Retinal pigment epithelial cell (primary cell): Measurements from ENCODE around the gene SPATA7.
A peak's percentile ranks its signal among the peaks of the same experiment; 100 is the strongest.

ENCODE experiments used
- DNase-seq: peaks from one replicate; pipeline ENCODE4 v3.0.0-alpha.2; 2010; ENCODE audit warnings: low read depth
- H3K4me3 ChIP-seq: 2 replicates; pipeline ENCODE4 v1.5.1; 2011; ENCODE audit warnings: mild to moderate bottlenecking, low read length, control low read depth, moderate library complexity
- TF ChIP-seq, protein P1 (sequence below): conservative IDR thresholded peaks from 2 replicates; pipeline ENCODE4 v1.5.1; 2011; ENCODE audit warnings: low read depth, low read length, control low read depth, inconsistent platforms

Gene SPATA7

DNA sequence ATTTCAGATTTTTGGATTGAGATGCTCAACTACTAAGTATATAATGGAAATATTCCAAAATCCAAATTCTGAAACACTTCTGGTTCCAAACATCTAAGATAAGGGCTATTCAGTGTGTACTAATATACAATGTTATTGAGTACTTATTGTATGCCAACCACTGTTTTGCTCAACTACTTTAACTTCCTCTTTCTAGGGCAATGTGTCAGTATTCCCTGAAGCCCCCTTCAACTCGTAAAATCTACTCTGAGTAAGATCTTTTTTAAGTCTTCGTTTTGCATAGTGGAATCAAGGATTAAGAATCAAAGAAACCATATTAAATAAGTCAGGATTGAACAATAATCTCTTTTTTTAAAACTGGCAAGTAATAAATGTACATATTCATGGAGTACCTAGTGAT lies 45.5 kb downstream of the SPATA7 start:
- no peak for DNase-seq
- TF ChIP-seq, protein P1, sequence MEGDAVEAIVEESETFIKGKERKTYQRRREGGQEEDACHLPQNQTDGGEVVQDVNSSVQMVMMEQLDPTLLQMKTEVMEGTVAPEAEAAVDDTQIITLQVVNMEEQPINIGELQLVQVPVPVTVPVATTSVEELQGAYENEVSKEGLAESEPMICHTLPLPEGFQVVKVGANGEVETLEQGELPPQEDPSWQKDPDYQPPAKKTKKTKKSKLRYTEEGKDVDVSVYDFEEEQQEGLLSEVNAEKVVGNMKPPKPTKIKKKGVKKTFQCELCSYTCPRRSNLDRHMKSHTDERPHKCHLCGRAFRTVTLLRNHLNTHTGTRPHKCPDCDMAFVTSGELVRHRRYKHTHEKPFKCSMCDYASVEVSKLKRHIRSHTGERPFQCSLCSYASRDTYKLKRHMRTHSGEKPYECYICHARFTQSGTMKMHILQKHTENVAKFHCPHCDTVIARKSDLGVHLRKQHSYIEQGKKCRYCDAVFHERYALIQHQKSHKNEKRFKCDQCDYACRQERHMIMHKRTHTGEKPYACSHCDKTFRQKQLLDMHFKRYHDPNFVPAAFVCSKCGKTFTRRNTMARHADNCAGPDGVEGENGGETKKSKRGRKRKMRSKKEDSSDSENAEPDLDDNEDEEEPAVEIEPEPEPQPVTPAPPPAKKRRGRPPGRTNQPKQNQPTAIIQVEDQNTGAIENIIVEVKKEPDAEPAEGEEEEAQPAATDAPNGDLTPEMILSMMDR, result no peak
- no peak overlapping the region for H3K4me3 ChIP-seq

DNA sequence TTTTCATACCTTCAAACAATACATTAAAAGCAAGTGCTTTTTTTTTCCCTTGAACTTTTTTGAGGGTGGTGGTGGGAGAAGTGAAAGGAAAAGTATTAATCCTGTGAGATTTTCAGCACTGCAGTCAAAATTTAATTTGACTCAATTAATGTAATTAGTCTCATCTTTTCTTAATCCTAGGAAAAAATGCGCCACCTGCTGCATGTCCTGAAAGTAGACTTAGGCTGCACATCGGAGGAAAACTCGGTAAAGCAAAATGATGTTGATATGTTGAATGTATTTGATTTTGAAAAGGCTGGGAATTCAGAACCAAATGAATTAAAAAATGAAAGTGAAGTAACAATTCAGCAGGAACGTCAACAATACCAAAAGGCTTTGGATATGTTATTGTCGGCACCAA lies 52.2 kb downstream of the SPATA7 start:
- TF ChIP-seq, protein P1, result peak; percentile 70
- no peak overlapping the region for H3K4me3 ChIP-seq
- no peak for DNase-seq

DNA sequence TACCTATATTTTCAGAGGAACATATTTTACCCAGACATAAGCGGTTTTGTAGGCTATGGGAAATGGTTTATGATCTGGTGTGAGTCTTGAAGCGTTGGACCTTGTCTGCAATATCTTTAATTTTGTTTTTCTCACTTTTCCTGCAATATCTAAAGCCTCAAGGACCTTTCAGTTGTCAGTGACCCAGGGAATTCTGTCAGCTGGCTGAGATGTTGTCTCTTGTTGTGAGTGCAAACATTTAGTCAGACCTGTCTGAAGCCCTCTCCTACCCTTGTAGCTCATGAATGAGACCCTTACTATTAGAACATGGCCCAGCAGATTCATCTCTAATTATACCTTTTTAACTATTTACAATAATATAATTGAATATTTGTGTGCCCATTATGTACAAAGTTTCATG lies 53.6 kb downstream of the SPATA7 start:
- H3K4me3 ChIP-seq, result no peak overlapping the region
- TF ChIP-seq, protein P1, result no peak

DNA sequence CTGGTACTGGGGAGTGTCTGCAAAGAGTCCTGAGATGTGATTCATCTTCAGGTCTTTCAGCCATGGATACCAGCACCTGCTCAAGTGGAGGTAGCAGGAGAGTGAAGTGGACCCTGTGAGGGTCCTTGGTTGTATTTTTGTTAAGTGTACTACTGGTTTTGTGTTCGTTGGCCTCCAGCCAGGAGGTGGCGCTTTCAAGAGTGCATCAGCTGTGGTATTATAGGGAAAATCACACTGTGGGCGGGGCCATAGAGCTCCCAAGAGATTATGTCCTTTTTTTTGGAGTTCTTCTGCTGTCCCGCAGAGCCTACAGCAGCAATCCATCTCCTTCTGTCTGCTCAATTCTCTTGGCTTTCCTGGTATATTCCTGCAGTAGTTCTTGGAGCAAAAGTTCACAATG lies 66.8 kb downstream of the SPATA7 start:
- no peak overlapping the region for H3K4me3 ChIP-seq
- DNase-seq, result no peak
- TF ChIP-seq, protein P1, result no peak

More for the DNA sequence above, 53.6 kb downstream of the SPATA7 start:
- no peak for DNase-seq

DNA sequence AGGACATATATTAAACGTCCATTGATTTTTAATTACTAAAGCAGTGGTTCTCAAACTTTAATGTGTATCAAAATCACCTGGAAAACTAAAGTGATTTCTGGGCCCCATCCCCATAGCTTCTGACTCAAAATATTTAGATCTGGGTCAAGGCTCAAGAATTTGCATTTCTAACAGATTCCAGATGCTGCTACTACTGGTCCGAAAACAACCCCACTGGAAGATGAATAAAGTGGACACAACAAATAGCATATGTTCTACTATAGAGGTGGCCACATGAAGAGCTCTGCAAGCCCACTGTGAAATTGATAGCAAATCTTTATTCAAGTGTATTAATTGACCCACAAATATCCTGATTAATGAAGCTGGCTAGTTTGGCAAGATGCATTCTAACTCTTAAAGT lies 69.4 kb downstream of the SPATA7 start:
- H3K4me3 ChIP-seq, result no peak overlapping the region
- no peak for DNase-seq
- TF ChIP-seq, protein P1, result no peak

DNA sequence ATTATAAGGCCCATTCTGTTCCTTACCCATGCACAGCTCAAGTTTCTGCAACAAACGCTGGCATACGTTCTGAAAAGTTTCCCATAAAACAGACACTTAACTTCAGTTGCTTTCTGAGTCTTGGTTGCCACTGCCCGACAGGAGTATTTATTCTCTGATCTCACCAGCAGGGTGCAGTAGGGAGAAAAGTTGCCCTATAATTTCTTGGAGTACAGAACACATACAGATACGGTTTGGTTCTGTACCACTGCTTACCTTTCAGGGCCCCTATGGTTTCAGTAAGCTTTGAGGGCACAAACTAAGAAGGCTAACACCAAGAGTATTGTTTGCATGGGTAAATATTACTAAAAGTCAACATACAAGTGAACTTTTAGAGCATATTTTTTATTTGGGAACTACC lies 77.9 kb downstream of the SPATA7 start:
- DNase-seq, result no peak
- TF ChIP-seq, protein P1, result peak; percentile 52

DNA sequence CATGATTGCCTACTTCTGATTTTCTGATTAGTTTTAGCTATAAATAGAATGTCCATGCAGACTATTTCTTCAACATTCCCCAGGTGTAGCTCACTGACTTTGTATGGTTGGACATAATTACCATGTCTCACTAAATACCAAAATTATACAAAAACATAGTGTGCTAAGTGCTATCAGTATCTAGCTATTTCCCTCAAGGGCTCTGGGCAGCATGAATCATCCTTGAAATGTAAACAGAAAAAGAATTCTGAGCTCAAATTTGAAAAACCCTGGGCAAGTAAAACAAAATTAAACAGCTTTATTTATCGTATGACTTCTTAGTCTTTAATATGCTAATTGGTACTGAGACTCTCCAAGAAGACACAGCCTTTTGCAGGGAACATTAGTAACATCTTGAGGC lies 82.9 kb downstream of the SPATA7 start:
- DNase-seq, result no peak

More for the DNA sequence above, 77.9 kb downstream of the SPATA7 start:
- no peak overlapping the region for H3K4me3 ChIP-seq

More for the DNA sequence above, 82.9 kb downstream of the SPATA7 start:
- H3K4me3 ChIP-seq, result no peak overlapping the region
- TF ChIP-seq, protein P1, result no peak
